Lower leg skin (tissue), 3 donors: ENCODE results near the gene PROM1.

Source experiments
- POLR2A ChIP-seq, 2 donors: fragments of 450-650 bp; IDR thresholded peaks; one replicate each; pipeline ENCODE4 v1.6.1; 2016 to 2017; ENCODE audit warnings: antibody characterized with exemption in 2 of 2, mild to moderate bottlenecking in 1 of 2, moderate library complexity in 1 of 2
- TF ChIP-seq, protein P1 (sequence below), 3 donors: fragments of 450-650 bp; IDR thresholded peaks; one replicate each; pipeline ENCODE4 v1.5.1; 2016; ENCODE audit warnings: antibody characterized with exemption in 3 of 3, mild to moderate bottlenecking in 3 of 3, moderate library complexity in 2 of 3

DNA sequence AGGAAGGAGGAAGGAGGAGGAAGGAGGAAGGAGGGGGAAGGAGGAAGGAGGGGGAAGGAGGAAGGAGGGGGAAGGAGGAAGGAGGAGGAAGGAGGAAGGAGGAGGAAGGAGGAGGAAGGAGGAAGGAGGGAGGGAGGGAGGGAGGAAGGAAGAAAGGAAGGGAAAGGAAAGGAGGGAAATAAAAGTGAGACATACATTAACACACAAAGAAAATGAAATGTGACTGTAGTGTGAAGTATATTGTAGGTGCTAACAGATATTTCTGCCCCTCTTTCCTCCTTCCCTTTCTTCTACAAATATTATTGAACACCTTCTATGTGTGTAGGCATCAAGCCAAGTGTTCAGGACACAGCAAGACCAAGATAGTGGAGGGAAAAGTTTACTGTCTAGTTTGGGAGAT, 26.4 kb upstream of the PROM1 start:
- TF ChIP-seq, protein P1, sequence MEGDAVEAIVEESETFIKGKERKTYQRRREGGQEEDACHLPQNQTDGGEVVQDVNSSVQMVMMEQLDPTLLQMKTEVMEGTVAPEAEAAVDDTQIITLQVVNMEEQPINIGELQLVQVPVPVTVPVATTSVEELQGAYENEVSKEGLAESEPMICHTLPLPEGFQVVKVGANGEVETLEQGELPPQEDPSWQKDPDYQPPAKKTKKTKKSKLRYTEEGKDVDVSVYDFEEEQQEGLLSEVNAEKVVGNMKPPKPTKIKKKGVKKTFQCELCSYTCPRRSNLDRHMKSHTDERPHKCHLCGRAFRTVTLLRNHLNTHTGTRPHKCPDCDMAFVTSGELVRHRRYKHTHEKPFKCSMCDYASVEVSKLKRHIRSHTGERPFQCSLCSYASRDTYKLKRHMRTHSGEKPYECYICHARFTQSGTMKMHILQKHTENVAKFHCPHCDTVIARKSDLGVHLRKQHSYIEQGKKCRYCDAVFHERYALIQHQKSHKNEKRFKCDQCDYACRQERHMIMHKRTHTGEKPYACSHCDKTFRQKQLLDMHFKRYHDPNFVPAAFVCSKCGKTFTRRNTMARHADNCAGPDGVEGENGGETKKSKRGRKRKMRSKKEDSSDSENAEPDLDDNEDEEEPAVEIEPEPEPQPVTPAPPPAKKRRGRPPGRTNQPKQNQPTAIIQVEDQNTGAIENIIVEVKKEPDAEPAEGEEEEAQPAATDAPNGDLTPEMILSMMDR (IDR thresholded peaks at IDR 0.05), result no peak
- TF ChIP-seq POLR2A (IDR thresholded peaks at IDR 0.05), result no peak
